Measurements from ENCODE around the gene CTNNBL1. TPM values are rescaled to one million over a fixed set of nuclear protein-coding genes. Genes with fewer than 3 reads are reported as not detected.

Gene CTNNBL1
- total and polyA plus RNA-seq, 2 of the 4 experiments (the other 2 are of a cell fraction) = 29.9 to 34.1 TPM

DNA sequence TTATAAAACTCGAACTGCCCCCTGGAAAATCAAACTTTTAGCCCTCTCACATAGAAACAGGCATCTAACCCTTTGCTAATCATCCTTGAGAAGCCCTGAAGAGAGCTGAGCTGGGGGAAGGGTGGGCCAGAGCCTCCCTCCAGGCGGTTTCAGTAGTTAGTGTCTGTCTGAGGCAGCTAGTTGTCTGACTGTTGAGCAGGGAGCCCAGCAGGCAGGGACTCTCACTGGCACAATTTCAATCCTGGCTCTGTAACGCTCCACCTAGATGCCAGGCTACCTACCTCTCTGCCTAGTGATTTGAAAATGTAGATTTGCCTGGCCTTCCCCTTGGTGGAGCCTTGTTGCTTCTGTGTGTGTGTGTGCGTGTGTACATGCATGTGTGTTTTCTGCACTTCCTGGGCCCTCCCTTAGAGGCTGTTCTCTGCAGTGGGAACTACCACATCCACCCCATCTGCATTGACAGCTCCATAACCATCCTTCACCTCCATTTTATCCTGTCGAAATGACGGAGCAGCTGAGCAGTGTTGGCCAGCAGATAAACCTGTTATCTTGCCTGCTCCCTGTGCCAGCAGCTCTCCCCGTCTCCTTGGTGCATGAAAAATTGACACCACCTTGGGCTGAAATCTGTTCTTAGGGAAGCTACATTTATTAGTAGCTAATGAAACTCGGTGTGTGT is 139.5 kb downstream of the CTNNBL1 start:
- Histone ChIP-seq H3K4me2 (ENCODE audit: low read depth, low read length) (no peak overlapping the region), H2AK5ac (ENCODE audit: low read depth, low read length) (no peak overlapping the region), H3K23ac (ENCODE audit: low read depth, low read length) (no peak overlapping the region), H2AFZ (replicated peaks; ENCODE audit: low read length, poor library complexity) (no peak overlapping the region), H3K18ac (ENCODE audit: low read depth, low read length) (no peak overlapping the region), H3K27me3 (ENCODE audit: control insufficient read depth, insufficient read depth, low read length) (no peaks in the 10 kb centered on the region), H3K9me1 (ENCODE audit: insufficient read depth, low read length) (peaks cover 4% of the 10 kb centered on the region; the same call in 1 of the 2 replicates), H3K56ac (ENCODE audit: extremely low read depth, insufficient read depth, low read length) (no peak overlapping the region), H3K4me1 (ENCODE audit: control insufficient read depth, insufficient read depth, low read length) (no peaks in the 10 kb centered on the region), H4K91ac (ENCODE audit: insufficient read depth, low read depth, low read length) (no peak overlapping the region), H3K4ac (ENCODE audit: low read depth, low read length) (no peak overlapping the region), H2BK5ac (ENCODE audit: low read depth, low read length, poor library complexity, severe bottlenecking) (no peak overlapping the region), H3K14ac (replicated peaks; ENCODE audit: low read depth, low read length) (no peak overlapping the region), H3K36me3 (ENCODE audit: control insufficient read depth, insufficient read depth, low read length) (no peaks in the 10 kb centered on the region), H2BK15ac (ENCODE audit: low read depth, low read length) (no peak overlapping the region), H3K9me3 (ENCODE audit: control insufficient read depth, insufficient read depth, low read length) (no peaks in the 10 kb centered on the region), H2BK20ac (ENCODE audit: low read depth, low read length) (no peak overlapping the region), H2BK120ac (ENCODE audit: low read depth, low read length) (no peak overlapping the region), H3K79me1 (ENCODE audit: low read depth in 1 of 2, low read length in 2 of 2) (peaks cover 0 to 9% of the 10 kb centered on the region in 2 experiments; a peak in 2 of 4 replicates), H2AK9ac (replicated peaks; ENCODE audit: low read depth, low read length, poor library complexity) (no peak overlapping the region), H4K8ac (ENCODE audit: low read depth in 2 of 2, low read length in 2 of 2) (no peak overlapping the region), H3K27ac (ENCODE audit: insufficient read depth, low read length) (no peak overlapping the region), H4K5ac (ENCODE audit: low read depth, low read length) (no peak overlapping the region), H3K4me3 (ENCODE audit: insufficient read depth, low read depth, low read length) (no peak overlapping the region), H4K20me1 (ENCODE audit: insufficient read depth, low read length) (peaks cover 4% of the 10 kb centered on the region; the same call in 1 of the 2 replicates), H3K9ac (ENCODE audit: low read depth, low read length) (no peak overlapping the region)
- TF ChIP-seq MAFK (IDR thresholded peaks at IDR 0.05; ENCODE audit: low read depth, low read length) = no peak
- no peak for TF ChIP-seq MAZ (IDR thresholded peaks at IDR 0.05; ENCODE audit: borderline replicate concordance, low read depth, low read length)
- TF ChIP-seq CHD1 (IDR thresholded peaks at IDR 0.05; ENCODE audit: low read depth, low read length) = no peak
- TF ChIP-seq MXI1 (IDR thresholded peaks at IDR 0.05; ENCODE audit: borderline replicate concordance, low read depth, low read length) = no peak
- TF ChIP-seq, protein P1, sequence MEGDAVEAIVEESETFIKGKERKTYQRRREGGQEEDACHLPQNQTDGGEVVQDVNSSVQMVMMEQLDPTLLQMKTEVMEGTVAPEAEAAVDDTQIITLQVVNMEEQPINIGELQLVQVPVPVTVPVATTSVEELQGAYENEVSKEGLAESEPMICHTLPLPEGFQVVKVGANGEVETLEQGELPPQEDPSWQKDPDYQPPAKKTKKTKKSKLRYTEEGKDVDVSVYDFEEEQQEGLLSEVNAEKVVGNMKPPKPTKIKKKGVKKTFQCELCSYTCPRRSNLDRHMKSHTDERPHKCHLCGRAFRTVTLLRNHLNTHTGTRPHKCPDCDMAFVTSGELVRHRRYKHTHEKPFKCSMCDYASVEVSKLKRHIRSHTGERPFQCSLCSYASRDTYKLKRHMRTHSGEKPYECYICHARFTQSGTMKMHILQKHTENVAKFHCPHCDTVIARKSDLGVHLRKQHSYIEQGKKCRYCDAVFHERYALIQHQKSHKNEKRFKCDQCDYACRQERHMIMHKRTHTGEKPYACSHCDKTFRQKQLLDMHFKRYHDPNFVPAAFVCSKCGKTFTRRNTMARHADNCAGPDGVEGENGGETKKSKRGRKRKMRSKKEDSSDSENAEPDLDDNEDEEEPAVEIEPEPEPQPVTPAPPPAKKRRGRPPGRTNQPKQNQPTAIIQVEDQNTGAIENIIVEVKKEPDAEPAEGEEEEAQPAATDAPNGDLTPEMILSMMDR (conservative IDR thresholded peaks at IDR 0.05; ENCODE audit: low read depth, low read length) = no peak
- no peak for TF ChIP-seq CEBPB (IDR thresholded peaks at IDR 0.05; ENCODE audit: low read depth, low read length)
- TF ChIP-seq, protein P2, sequence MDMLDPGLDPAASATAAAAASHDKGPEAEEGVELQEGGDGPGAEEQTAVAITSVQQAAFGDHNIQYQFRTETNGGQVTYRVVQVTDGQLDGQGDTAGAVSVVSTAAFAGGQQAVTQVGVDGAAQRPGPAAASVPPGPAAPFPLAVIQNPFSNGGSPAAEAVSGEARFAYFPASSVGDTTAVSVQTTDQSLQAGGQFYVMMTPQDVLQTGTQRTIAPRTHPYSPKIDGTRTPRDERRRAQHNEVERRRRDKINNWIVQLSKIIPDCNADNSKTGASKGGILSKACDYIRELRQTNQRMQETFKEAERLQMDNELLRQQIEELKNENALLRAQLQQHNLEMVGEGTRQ (IDR thresholded peaks at IDR 0.05; ENCODE audit: low read depth, low read length) = no peak
- TF ChIP-seq RFX5 (IDR thresholded peaks at IDR 0.05; ENCODE audit: low read depth, low read length) = no peak
- no peak for TF ChIP-seq ELK1 (IDR thresholded peaks at IDR 0.05; ENCODE audit: borderline replicate concordance, low read depth, low read length)
- TF ChIP-seq SMC3 (IDR thresholded peaks at IDR 0.05; ENCODE audit: low read depth, low read length) = no peak
- TF ChIP-seq BHLHE40 (IDR thresholded peaks at IDR 0.05; ENCODE audit: low read depth, low read length) = no peak
- no peak for TF ChIP-seq FOS (IDR thresholded peaks at IDR 0.05; ENCODE audit: low read depth, low read length)
- no peak for TF ChIP-seq POLR2A (IDR thresholded peaks at IDR 0.05; ENCODE audit: low read depth, low read length)
- TF ChIP-seq RCOR1 (IDR thresholded peaks at IDR 0.05; ENCODE audit: insufficient replicate concordance, low read length) = no peak
- TF ChIP-seq NFE2L2 (IDR thresholded peaks at IDR 0.05; ENCODE audit: low read depth, low read length) = no peak
- ChIA-PET CTCF (no interaction called here), POLR2A (ENCODE audit: unreplicated experiment) (no interaction called here)
- BruUV-seq (replicated peaks) = no TSS peak
- in situ Hi-C loops (cut with MboI; ENCODE audit: low sequenced_read_pairs) (no loop called here), dilution Hi-C loops (cut with HindIII; ENCODE audit: low sequenced_read_pairs, unreplicated experiment) (no loop called here), intact Hi-C loops (cut with micrococcal nuclease) (no loop called here)
- 67% methylated on average over 1 of the region's 8 CpGs; no CpG with 5 or more reads in 1 of the 2 experiments for WGBS, 2 experiments (ENCODE audit: extremely low coverage in 2 of 2, insufficient read length in 1 of 2)
- DNase-seq = no peak
- ATAC-seq (ENCODE audit: low read depth) = no peak
